WI38 (cell line): Measurements from ENCODE around the gene RNU6-8.

ENCODE experiments used
- H3K4me3 ChIP-seq: 2 replicates; pipeline ENCODE4 v1.5.1; 2011; ENCODE audit warnings: low read depth, mild to moderate bottlenecking, control low read depth, low read length
- TF ChIP-seq, protein P1 (sequence below): IDR thresholded peaks from 2 replicates; pipeline ENCODE4 v1.5.1; 2012; ENCODE audit warnings: low read depth, mild to moderate bottlenecking, control low read depth, low read length

RNU6-8 gene

DNA sequence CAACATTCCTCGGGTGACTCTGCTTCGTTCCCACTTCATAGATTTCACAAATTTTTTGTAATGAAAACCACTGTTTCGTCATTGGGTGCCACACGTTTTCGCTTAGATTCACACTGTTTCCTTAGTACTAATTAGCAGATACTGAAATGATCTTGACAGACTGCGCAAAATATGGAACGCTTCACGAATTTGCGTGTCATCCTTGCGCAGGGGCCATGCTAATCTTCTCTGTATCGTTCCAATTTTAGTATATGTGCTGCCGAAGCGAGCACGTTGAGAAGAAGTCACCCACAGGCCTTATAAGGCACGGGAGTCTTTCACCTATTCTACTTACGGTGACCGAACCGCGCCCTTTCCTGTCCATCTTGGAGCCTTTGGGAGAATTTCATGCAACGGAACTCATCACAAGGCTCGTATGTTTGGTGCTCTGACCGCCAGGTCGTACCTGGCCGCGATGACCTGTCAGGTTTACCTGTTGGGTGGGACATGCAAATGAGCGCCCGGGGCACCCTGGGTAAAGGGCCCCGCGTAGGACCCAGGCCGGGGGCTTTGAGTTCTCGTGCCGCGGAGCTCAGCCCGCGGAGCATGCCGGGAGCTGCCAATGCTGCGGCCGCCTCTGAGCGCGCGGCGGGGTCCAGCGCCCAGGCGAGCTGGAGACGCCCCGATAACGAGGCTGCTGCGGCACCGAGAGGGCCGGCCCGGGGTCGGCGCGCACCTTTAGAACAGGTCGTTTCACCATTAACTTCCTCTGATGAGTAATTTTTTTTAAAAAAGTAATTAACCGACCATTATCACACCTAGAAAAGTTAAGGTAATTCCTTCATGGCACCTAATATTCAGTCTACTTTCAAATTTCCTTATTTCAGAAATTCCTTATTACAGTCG is at the start of gene RNU6-8:
Gene RNU6-8, minus strand, starts transcription at position 272 of the 885 bp plus-strand sequence.
- TF ChIP-seq, protein P1, sequence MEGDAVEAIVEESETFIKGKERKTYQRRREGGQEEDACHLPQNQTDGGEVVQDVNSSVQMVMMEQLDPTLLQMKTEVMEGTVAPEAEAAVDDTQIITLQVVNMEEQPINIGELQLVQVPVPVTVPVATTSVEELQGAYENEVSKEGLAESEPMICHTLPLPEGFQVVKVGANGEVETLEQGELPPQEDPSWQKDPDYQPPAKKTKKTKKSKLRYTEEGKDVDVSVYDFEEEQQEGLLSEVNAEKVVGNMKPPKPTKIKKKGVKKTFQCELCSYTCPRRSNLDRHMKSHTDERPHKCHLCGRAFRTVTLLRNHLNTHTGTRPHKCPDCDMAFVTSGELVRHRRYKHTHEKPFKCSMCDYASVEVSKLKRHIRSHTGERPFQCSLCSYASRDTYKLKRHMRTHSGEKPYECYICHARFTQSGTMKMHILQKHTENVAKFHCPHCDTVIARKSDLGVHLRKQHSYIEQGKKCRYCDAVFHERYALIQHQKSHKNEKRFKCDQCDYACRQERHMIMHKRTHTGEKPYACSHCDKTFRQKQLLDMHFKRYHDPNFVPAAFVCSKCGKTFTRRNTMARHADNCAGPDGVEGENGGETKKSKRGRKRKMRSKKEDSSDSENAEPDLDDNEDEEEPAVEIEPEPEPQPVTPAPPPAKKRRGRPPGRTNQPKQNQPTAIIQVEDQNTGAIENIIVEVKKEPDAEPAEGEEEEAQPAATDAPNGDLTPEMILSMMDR, result no peak
- H3K4me3 ChIP-seq, result peak within 1 kb of the TSS; percentile 64

DNA sequence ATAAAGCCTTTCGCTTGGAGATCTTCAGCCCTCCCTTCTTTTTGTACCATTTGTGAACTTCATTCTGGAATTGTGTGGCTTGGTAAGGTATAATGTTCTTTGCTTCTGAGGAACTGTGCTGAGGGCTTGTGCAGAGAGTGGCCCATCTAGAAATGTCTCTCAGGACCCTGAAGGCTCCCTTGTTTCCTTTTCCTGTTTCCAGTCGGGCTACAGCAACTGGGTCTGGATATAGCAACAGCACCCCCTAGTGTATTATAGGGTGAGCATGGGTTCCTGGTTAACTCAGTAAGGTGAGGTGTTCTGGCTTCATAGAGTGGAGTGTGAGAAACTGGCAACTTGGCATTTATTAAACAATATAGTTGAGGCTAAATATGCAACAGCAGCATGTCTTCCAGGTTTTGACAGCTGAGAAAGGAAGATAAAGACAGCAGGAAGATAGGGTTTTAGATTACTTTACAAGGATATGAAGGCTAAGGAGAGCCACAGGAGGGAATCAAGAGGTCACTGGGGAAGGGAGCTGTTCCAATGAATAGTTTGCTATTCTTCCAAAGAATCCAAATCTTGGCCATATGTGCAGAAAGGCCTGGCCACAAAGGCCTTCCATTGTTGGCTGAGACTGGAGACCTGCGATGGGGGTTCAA is 49.1 kb upstream of the RNU6-8 start:
- TF ChIP-seq, protein P1, result peak; percentile 85
- H3K4me3 ChIP-seq, result no peak overlapping the region

DNA sequence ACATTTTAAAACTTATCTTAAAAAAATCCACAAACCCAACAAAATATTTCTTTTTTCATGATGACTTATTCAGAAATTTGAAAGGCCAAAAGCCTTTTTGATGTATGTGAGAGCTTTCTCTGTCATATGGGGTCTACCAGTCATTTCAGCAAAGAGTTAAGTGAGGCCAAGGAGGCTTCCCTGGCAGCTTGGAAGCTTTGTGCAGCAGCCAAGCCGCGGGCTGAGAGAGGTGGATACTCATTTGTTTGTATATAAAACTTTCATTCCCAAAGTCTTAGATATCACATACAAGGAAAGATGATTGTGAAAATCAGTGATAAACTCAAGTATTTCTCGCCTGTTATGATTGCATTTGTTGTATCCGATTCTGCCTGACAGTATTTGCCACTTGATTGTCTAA is 48.5 kb upstream of the RNU6-8 start:
- TF ChIP-seq, protein P1, result no peak

DNA sequence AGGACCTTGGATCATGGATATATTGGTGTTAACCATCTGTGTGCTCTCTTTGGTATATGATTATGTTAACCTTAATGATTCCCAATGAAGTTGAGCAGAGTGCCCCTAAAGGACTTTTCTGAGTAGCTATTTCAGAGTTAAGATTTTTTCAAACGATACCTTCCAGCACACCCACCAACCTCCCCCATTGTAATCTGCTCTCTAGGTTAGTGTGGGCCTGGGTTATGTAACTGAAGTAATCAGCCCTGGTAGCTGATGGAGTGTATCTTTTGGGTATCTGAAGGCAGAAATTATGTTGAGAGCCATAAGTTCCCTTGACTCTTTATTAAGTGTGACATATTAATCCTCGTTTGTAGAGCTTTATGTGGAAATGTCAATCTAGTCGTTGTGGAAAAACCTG is 47.6 kb upstream of the RNU6-8 start:
- no peak overlapping the region for H3K4me3 ChIP-seq
- TF ChIP-seq, protein P1, result no peak

More for the DNA sequence above, 48.5 kb upstream of the RNU6-8 start:
- no peak overlapping the region for H3K4me3 ChIP-seq

DNA sequence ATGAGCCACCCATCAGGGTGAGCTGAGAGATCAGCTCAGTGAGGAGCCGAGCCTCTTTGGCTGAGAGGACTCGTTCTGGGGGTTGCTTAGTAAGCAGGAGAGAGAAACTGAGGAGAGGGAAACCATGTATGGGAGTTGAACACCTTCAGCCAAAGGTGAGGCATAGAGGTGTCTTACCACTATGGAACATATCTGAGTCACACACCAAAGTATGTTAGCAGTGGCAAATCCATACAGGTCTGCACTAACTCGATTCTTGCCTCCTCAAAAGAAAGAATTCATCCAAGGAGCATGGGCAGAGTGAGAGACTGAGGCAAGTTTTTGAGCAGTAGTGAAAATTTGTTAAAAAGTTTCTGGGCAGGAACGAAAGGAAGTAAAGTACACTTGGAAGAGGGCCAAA is 46.7 kb upstream of the RNU6-8 start:
- H3K4me3 ChIP-seq, result no peak overlapping the region
- TF ChIP-seq, protein P1, result no peak

DNA sequence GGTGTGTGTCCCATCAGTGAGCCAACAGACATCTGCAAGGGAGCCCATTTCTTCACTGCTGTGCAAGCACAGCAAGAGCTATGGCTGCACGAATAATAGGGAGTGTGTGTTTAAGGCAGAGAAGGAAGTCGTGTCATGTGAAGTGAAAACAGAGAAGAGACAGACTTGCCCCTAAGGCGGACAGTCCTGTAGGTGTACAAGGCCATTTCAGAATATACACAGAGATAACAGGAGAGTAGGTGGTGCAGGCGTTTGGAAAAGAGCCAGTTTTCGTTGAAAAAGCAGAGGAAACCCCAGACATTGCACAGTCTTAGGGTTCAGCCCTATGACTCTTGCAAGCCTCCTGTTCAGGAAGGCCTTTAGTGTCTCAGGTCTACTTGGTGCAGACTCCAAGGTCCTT is 46.3 kb upstream of the RNU6-8 start:
- no peak overlapping the region for H3K4me3 ChIP-seq
- TF ChIP-seq, protein P1, result no peak

DNA sequence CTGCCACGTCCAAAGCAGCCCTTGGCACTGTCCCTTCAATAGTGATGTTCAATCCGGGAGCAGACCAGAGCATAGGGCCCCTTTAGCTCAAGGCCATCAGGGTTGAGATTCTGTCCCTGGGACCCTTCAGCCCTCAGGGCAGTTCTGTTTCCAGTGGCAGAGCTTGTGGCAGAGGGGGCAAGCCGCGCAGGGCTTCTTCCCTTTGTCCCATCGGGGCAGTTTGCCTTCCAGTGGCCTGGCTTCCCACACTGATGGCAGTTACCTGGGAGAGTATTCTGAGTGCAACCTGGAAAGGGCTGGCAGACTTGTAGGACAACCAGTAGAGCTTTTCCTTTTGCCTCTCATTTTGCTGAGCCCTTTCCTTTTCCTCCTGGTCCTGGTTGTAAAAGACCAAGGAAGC is 43.7 kb upstream of the RNU6-8 start:
- TF ChIP-seq, protein P1, result no peak
- H3K4me3 ChIP-seq, result no peak overlapping the region
